HEK293 (cell line): Measurements from ENCODE around the gene ADAMTS14.
A peak's percentile ranks its signal among the peaks of the same experiment; 100 is the strongest.

Experiments used
- CTCF ChIA-PET: fragments of 350-600 bp; formaldehyde crosslinking; extraction: SDS; loops from one replicate; lab custom pipeline; 2021; ENCODE audit warnings: antibody characterized with exemption; lab: Yijun Ruan, JAX
- POLR2A ChIA-PET: fragments of 300-600 bp; formaldehyde crosslinking; extraction: SDS; loops from one replicate; lab custom pipeline; 2020; ENCODE audit warnings: antibody characterized with exemption, inconsistent platforms; lab: Yijun Ruan, JAX
- H3K27ac ChIP-seq: fragments of 200-500 bp; sonication (Bioruptor generic); 2 replicates; pipeline ENCODE4 v1.5.1; 2014; ENCODE audit warnings: low read depth, low read length, control low read depth, inconsistent platforms; ENCODE audit errors: extremely low read depth
- H3K36me3 ChIP-seq, 2 experiments: fragments of 200-500 bp in 1 of 2; sonication (Bioruptor generic) in 1 of 2; 1 replicate in 1 of 2; 2 replicates in 1 of 2; pipeline ENCODE4 v1.5.1; 2014 to 2017; ENCODE audit warnings: inconsistent platforms in 2 of 2, low read length in 2 of 2; ENCODE audit not compliant: control insufficient read depth in 2 of 2, insufficient read depth in 1 of 2
- H3K4me1 ChIP-seq: fragments of 200-500 bp; sonication (Bioruptor generic); 2 replicates; pipeline ENCODE4 v1.5.1; 2014; ENCODE audit warnings: mild to moderate bottlenecking, low read length, inconsistent platforms; ENCODE audit not compliant: control insufficient read depth, insufficient read depth
- H3K4me3 ChIP-seq: 2 replicates; pipeline ENCODE4 v1.5.1; 2011; ENCODE audit warnings: low read depth, mild to moderate bottlenecking, control low read depth, low read length, moderate library complexity
- H3K9me3 ChIP-seq: fragments of 200-500 bp; sonication (Bioruptor generic); 2 replicates; pipeline ENCODE4 v1.5.1; 2014; ENCODE audit warnings: low read depth, low read length, inconsistent platforms; ENCODE audit not compliant: control insufficient read depth, insufficient read depth
- CTCF ChIP-seq: fragments of 450-650 bp; formaldehyde crosslinking; IDR thresholded peaks from 2 replicates; pipeline ENCODE4 v1.5.1; 2016; ENCODE audit warnings: missing biosample characterization, missing genetic modification characterization
- GLIS1 ChIP-seq: fragments of 450-650 bp; formaldehyde crosslinking; IDR thresholded peaks from 2 replicates; pipeline ENCODE4 v1.5.1; 2016; ENCODE audit warnings: missing biosample characterization, missing genetic modification characterization
- PRDM10 ChIP-seq: fragments of 450-650 bp; formaldehyde crosslinking; IDR thresholded peaks from 2 replicates; pipeline ENCODE4 v1.5.1; 2016; ENCODE audit warnings: missing biosample characterization, missing genetic modification characterization
- ZNF19 ChIP-seq: fragments of 450-650 bp; formaldehyde crosslinking; IDR thresholded peaks from 2 replicates; pipeline ENCODE4; 2016; ENCODE audit warnings: missing biosample characterization, missing genetic modification characterization, low read depth
- ZNF274 ChIP-seq, 2 experiments: fragments of 200-500 bp in 1 of 2; fragments of 450-650 bp in 1 of 2; sonication (Bioruptor generic) in 1 of 2; formaldehyde crosslinking in 1 of 2; IDR thresholded peaks; 2 replicates each; pipeline versions ENCODE4 v1.5.1 to v1.6.1; 2014 to 2016; ENCODE audit warnings: borderline replicate concordance in 1 of 2, inconsistent platforms in 1 of 2, low read length in 1 of 2, missing biosample characterization in 1 of 2, missing genetic modification characterization in 1 of 2
- ZNF391 ChIP-seq: fragments of 450-650 bp; formaldehyde crosslinking; IDR thresholded peaks from 2 replicates; pipeline ENCODE4 v1.5.1; 2016; ENCODE audit warnings: low read depth, missing biosample characterization, missing genetic modification characterization, borderline replicate concordance
- ZNF530 ChIP-seq: fragments of 450-650 bp; formaldehyde crosslinking; IDR thresholded peaks from 2 replicates; pipeline ENCODE4 v1.5.1; 2016; ENCODE audit warnings: low read depth, missing biosample characterization, missing genetic modification characterization
- ZNF600 ChIP-seq: fragments of 450-650 bp; formaldehyde crosslinking; IDR thresholded peaks from 2 replicates; pipeline ENCODE4 v1.5.1; 2016; ENCODE audit warnings: missing biosample characterization, missing genetic modification characterization
- ZNF664 ChIP-seq: fragments of 450-650 bp; formaldehyde crosslinking; IDR thresholded peaks from 2 replicates; pipeline ENCODE4 v1.5.1; 2016; ENCODE audit warnings: missing biosample characterization, missing genetic modification characterization
- TF ChIP-seq, protein P1 (sequence below): fragments of 450-650 bp; formaldehyde crosslinking; IDR thresholded peaks from 2 replicates; pipeline ENCODE4 v1.5.1; 2017; ENCODE audit warnings: missing biosample characterization, missing genetic modification characterization
- TF ChIP-seq, protein P2 (sequence below): fragments of 450-650 bp; formaldehyde crosslinking; IDR thresholded peaks from 2 replicates; pipeline ENCODE4 v1.5.1; 2016; ENCODE audit warnings: missing biosample characterization, missing genetic modification characterization, low read depth

Gene ADAMTS14

DNA sequence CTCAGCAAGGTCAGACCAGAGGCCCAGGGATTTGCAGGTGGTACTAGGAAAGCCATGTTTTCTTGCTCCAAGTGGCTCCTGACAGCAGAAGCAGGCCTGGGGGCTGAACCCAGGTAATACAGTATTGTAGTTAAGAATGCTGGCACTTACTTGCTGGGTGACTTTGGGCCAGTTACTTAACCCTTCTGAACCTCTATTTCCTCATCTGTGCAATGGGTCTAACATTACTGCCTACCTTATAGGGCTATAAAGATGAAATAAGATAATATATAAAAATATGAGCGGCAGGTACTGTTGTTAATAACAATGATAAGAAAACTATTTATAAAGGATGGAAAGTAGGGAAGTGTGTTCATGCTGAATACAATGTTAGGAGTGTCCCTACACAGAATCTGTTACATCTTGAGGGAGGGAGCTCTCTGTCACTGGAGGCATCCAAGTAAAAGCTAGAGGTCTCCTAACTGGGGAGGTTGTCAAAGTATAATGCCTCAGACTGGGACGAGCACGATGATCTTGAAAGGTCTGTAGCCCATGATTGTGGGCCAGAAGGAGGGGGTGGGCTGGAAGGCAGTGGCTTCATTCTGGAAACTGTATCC is 26.9 kb downstream of the ADAMTS14 start (continued):
- TF ChIP-seq, protein P1, sequence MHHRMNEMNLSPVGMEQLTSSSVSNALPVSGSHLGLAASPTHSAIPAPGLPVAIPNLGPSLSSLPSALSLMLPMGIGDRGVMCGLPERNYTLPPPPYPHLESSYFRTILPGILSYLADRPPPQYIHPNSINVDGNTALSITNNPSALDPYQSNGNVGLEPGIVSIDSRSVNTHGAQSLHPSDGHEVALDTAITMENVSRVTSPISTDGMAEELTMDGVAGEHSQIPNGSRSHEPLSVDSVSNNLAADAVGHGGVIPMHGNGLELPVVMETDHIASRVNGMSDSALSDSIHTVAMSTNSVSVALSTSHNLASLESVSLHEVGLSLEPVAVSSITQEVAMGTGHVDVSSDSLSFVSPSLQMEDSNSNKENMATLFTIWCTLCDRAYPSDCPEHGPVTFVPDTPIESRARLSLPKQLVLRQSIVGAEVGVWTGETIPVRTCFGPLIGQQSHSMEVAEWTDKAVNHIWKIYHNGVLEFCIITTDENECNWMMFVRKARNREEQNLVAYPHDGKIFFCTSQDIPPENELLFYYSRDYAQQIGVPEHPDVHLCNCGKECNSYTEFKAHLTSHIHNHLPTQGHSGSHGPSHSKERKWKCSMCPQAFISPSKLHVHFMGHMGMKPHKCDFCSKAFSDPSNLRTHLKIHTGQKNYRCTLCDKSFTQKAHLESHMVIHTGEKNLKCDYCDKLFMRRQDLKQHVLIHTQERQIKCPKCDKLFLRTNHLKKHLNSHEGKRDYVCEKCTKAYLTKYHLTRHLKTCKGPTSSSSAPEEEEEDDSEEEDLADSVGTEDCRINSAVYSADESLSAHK (tag by site-specific recombination): no peak

DNA sequence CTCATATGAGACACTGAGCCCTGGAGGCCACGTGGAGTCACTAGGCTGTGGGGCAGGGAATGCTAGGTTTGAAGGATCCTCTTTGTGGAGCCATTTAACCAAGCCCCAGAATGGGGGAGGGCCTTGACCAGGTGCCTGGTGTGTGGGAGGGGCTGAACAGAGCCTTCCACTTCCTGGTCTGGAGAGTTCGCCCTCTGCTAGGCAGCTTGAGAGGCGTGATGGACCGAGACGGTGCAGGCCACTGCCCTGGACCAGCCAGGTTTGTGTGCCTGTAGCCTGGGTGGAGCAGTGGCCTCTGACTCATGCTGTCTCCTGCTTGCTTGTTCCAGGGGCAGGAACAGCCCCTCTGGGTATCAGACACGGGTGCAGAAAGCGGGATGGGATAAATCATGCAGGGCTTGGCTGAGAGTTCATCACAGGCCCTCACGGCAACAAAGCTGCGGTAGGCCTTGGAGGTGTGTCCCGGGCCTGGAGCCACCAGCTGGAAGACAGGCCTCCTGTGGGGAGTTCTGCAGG is 27.4 kb downstream of the ADAMTS14 start:
- Histone ChIP-seq H3K9me3 (no peaks in the 10 kb centered on the region), H3K4me1 (no peaks in the 10 kb centered on the region), H3K4me3 (no peak overlapping the region), H3K36me3 (no peaks in the 10 kb centered on the region), H3K27ac (no peak overlapping the region)
- TF ChIP-seq, protein P2, sequence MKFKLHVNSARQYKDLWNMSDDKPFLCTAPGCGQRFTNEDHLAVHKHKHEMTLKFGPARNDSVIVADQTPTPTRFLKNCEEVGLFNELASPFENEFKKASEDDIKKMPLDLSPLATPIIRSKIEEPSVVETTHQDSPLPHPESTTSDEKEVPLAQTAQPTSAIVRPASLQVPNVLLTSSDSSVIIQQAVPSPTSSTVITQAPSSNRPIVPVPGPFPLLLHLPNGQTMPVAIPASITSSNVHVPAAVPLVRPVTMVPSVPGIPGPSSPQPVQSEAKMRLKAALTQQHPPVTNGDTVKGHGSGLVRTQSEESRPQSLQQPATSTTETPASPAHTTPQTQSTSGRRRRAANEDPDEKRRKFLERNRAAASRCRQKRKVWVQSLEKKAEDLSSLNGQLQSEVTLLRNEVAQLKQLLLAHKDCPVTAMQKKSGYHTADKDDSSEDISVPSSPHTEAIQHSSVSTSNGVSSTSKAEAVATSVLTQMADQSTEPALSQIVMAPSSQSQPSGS (tag by site-specific recombination): no peak
- TF ChIP-seq ZNF600 (tag by site-specific recombination) (peak; percentile 28; the same call in 1 of the 2 replicates), ZNF664 (tag by site-specific recombination) (no peak)
- ChIA-PET CTCF (no interaction called here), POLR2A (no interaction called here)

DNA sequence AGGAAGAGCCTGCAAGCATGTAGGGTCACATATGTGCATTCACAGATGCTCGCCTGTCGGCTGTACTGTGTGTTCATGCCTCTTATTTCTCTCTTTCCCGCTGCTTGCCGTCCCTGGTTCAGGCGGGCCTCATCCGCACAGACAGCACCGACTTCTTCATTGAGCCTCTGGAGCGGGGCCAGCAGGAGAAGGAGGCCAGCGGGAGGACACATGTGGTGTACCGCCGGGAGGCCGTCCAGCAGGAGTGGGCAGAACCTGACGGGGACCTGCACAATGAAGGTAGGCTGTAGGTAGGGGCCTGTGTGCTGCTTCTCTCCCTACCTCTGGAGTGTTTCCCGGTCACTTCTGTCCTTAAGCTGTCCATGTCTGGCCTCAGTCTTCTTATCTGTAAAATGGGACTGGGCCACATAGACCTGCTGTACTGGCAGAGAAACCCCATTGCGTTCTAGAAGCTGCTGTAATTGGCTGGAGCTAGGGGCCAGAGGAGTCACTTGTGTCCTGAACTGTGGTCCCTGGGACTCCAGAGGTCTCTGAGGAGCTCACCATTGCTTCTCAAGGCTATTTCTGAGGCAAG is 30.0 kb downstream of the ADAMTS14 start:
- Histone ChIP-seq H3K27ac (no peak overlapping the region), H3K4me1 (no peaks in the 10 kb centered on the region), H3K9me3 (no peaks in the 10 kb centered on the region), H3K36me3 (no peaks in the 10 kb centered on the region), H3K4me3 (no peak overlapping the region)
- POLR2A ChIA-PET: no interaction called here
- CTCF ChIA-PET: interaction anchor here (1.4 kb wide), 1 partner anchor 84 kb away, joined by 5 read pairs; no protein-coding TSS in a partner anchor
- TF ChIP-seq CTCF (tag by site-specific recombination) (no peak), ZNF530 (tag by site-specific recombination) (no peak), ZNF274 (IDR thresholded peaks at IDR 0.05; ENCODE audit: low read length) (no peak), ZNF274 (tag by site-specific recombination; IDR thresholded peaks at IDR 0.05; ENCODE audit: borderline replicate concordance) (no peak), PRDM10 (tag by site-specific recombination) (no peak), ZNF19 (tag by site-specific recombination) (no peak), GLIS1 (no peak), ZNF391 (tag by site-specific recombination) (no peak)
